Transverse colon (tissue), 4 donors: ENCODE measurements around the gene MBD5. TPM values are rescaled to one million over a fixed set of nuclear protein-coding genes. Genes with fewer than 3 reads are reported as not detected.

Experiments
- DNase-seq: peaks from one replicate; pipeline ENCODE4 v3.0.0-alpha.2; 2019
- H3K27ac ChIP-seq, 4 donors: fragments of 200-600 bp; sonication (generic); 2 replicates each; pipeline ENCODE4 v1.5.1; 2016 to 2018; ENCODE audit warnings: inconsistent platforms in 4 of 4
- H3K27me3 ChIP-seq: fragments of 200-600 bp; sonication (generic); 2 replicates; pipeline ENCODE4 v1.5.1; 2017; ENCODE audit warnings: inconsistent platforms
- H3K36me3 ChIP-seq, 4 donors: fragments of 200-600 bp; sonication (generic); 2 replicates each; pipeline ENCODE4 v1.5.1; 2017 to 2019; ENCODE audit warnings: inconsistent platforms in 4 of 4
- H3K4me1 ChIP-seq, 4 donors: fragments of 200-600 bp; sonication (generic); 2 replicates each; pipeline ENCODE4 v1.5.1; 2017 to 2020; ENCODE audit warnings: inconsistent platforms in 4 of 4
- H3K4me3 ChIP-seq, 4 donors: fragments of 200-600 bp; sonication (generic); 1 replicate in 1 of 4; 2 replicates in 3 of 4; pipeline versions ENCODE4 v1.5.1 to v1.6.1; 2017 to 2019; ENCODE audit warnings: inconsistent platforms in 4 of 4
- H3K9me3 ChIP-seq, 2 donors: fragments of 200-600 bp; sonication (generic); 2 replicates each; pipeline ENCODE4 v1.5.1; 2017 to 2019; ENCODE audit warnings: inconsistent platforms in 2 of 2
- CTCF ChIP-seq, 5 experiments: fragments of 200-600 bp in 3 of 5; fragments of 450-650 bp in 2 of 5; sonication (generic) in 3 of 5; IDR thresholded peaks; 1 replicate in 2 of 5; 2 replicates in 3 of 5; pipeline ENCODE4 v1.5.1; 2016 to 2017; ENCODE audit warnings: antibody characterized with exemption in 5 of 5, inconsistent platforms in 3 of 5, mild to moderate bottlenecking in 2 of 5, moderate library complexity in 1 of 5
- EP300 ChIP-seq: sonication (generic); formaldehyde crosslinking; IDR thresholded peaks from one replicate; pipeline ENCODE4 v1.6.1; 2017; ENCODE audit warnings: antibody characterized with exemption, low read depth
- POLR2A ChIP-seq: fragments of 450-650 bp; IDR thresholded peaks from one replicate; pipeline ENCODE4 v1.6.1; 2016; ENCODE audit warnings: antibody characterized with exemption, mild to moderate bottlenecking, moderate library complexity
- POLR2AphosphoS5 ChIP-seq, 3 donors: sonication (generic); formaldehyde crosslinking; IDR thresholded peaks; one replicate each; pipeline ENCODE4 v1.6.1; 2016; ENCODE audit warnings: antibody characterized with exemption in 3 of 3
- WGBS, 2 donors: methylation state at CpG; one replicate each; pipeline ENCODE4 v1.1.5; 2018; ENCODE audit warnings: low coverage in 1 of 2; 5-methylcytosine and 5-hydroxymethylcytosine counted together
- in situ Hi-C, 4 donors: fragments of 200-750 bp; cut with MboI; loops; one replicate each; pipeline versions ENCODE4 v1.15.0 to v1.15.1; 2017; ENCODE audit warnings: low sequenced_read_pairs in 3 of 4, low pct_ligation_motif_present in 1 of 4, low pct_unique_long_range_greater_than_20kb in 1 of 4
- intact Hi-C: fragments of 100-400 bp; cut with DNase I; formaldehyde crosslinking; loops from one replicate; pipeline ENCODE4 v1.15.1; 2023; ENCODE audit warnings: low total_unique reads
- total RNA-seq, 4 donors: library from RNA; depleted of rRNA; stranded (reverse); fragments of >200 nt; gene quantifications; one replicate each; pipeline ENCODE4 v1.1.0, GENCODE V29; 2016

The MBD5 gene
- total RNA-seq, 4 donors from 2014 or later, result 29.9 to 67.3 (median 52.6) TPM

GRCh38 chr2:148475626-148476025 is 454.7 kb downstream of the MBD5 start:
- 67 to 78% methylated on average over 1 of the region's 1 CpG for WGBS, 2 donors
- intact Hi-C loops, result no loop called here
- no peaks in the 10 kb centered on the region for H3K27me3 ChIP-seq
- H3K36me3 ChIP-seq, result no peaks in the 10 kb centered on the region
- in situ Hi-C loops, result no loop called here
- TF ChIP-seq POLR2AphosphoS5 (IDR thresholded peaks at IDR 0.05), result no peak
- no peak for TF ChIP-seq POLR2A
- no peaks in the 10 kb centered on the region for H3K4me1 ChIP-seq
- DNase-seq, result no peak
- no peak overlapping the region for H3K27ac ChIP-seq
- no peaks in the 10 kb centered on the region for H3K9me3 ChIP-seq
- no peak overlapping the region for H3K4me3 ChIP-seq

GRCh38 chr2:148479398-148479797 is 458.5 kb downstream of the MBD5 start:
- no peaks in the 10 kb centered on the region for H3K36me3 ChIP-seq
- no peaks in the 10 kb centered on the region for H3K9me3 ChIP-seq
- WGBS, 2 donors, result 64 to 78% methylated on average over 3 of the region's 3 CpGs
- H3K27me3 ChIP-seq, result no peaks in the 10 kb centered on the region
- no peaks in the 10 kb centered on the region for H3K4me1 ChIP-seq
- intact Hi-C loops (no loop called here), in situ Hi-C loops (no loop called here)
- H3K27ac ChIP-seq, result no peak overlapping the region
- no peak for TF ChIP-seq POLR2A
- no peak for TF ChIP-seq CTCF (IDR thresholded peaks at IDR 0.05)
- TF ChIP-seq POLR2AphosphoS5 (IDR thresholded peaks at IDR 0.05), result no peak
- no peak for TF ChIP-seq EP300
- DNase-seq, result no peak
- H3K4me3 ChIP-seq, result no peak overlapping the region

GRCh38 chr2:148483665-148484064 is 462.8 kb downstream of the MBD5 start:
- Histone ChIP-seq H3K4me3 (no peak overlapping the region), H3K4me1 (no peaks in the 10 kb centered on the region), H3K27me3 (no peaks in the 10 kb centered on the region), H3K9me3 (no peaks in the 10 kb centered on the region), H3K27ac (no peak overlapping the region), H3K36me3 (no peaks in the 10 kb centered on the region)
- WGBS, 2 donors, result 79 to 89% methylated on average over 1 to 4 of the region's 4 CpGs
- DNase-seq, result no peak
- TF ChIP-seq POLR2A, result no peak
- no peak for TF ChIP-seq CTCF (IDR thresholded peaks at IDR 0.05)
- TF ChIP-seq POLR2AphosphoS5 (IDR thresholded peaks at IDR 0.05), result no peak
- no peak for TF ChIP-seq EP300
- intact Hi-C loops (no loop called here), in situ Hi-C loops (no loop called here)

- no peaks in the 10 kb centered on the region for H3K36me3 ChIP-seq
- in situ Hi-C loops, result no loop called here
- H3K4me3 ChIP-seq, result no peak overlapping the region
- H3K9me3 ChIP-seq, result no peaks in the 10 kb centered on the region
- DNase-seq, result no peak
- TF ChIP-seq POLR2A, result no peak
- TF ChIP-seq CTCF (IDR thresholded peaks at IDR 0.05), result no peak
- TF ChIP-seq EP300, result no peak
- no peak for TF ChIP-seq POLR2AphosphoS5 (IDR thresholded peaks at IDR 0.05)
- no peaks in the 10 kb centered on the region for H3K27me3 ChIP-seq
- WGBS, 2 donors, result 38 to 59% methylated on average over 1 of the region's 1 CpG
- no peaks in the 10 kb centered on the region for H3K4me1 ChIP-seq
- intact Hi-C loops, result no loop called here
- no peak overlapping the region for H3K27ac ChIP-seq
Measured at GRCh38 chr2:148484066-148484465, 463.2 kb downstream of the MBD5 start.

- H3K27me3 ChIP-seq, result no peaks in the 10 kb centered on the region
- H3K27ac ChIP-seq, result no peak overlapping the region
- H3K36me3 ChIP-seq, result no peaks in the 10 kb centered on the region
- no peaks in the 10 kb centered on the region for H3K4me1 ChIP-seq
- H3K9me3 ChIP-seq, result no peaks in the 10 kb centered on the region
- no peak overlapping the region for H3K4me3 ChIP-seq
- intact Hi-C loops (no loop called here), in situ Hi-C loops (no loop called here)
- DNase-seq, result no peak
- TF ChIP-seq POLR2A (no peak), POLR2AphosphoS5 (IDR thresholded peaks at IDR 0.05) (no peak), EP300 (no peak), CTCF (IDR thresholded peaks at IDR 0.05) (no peak)
Measured at GRCh38 chr2:148486655-148487054, 465.8 kb downstream of the MBD5 start.
